HepG2 (cell line): ENCODE data around the gene CAD.

ENCODE experiments used
- CCDC6 ChIP-seq: sonication (generic); formaldehyde crosslinking; IDR thresholded peaks from 2 replicates; pipeline ENCODE4 v1.8.1; 2022; ENCODE audit warnings: mild to moderate bottlenecking, missing genetic modification reagents, moderate library complexity
- FOXM1 ChIP-seq: sonication (generic); formaldehyde crosslinking; IDR thresholded peaks from 2 replicates; pipeline ENCODE4 v1.5.0; 2020; ENCODE audit warnings: missing genetic modification reagents
- HMGXB4 ChIP-seq, 2 experiments: sonication (generic) in 1 of 2; formaldehyde crosslinking in 1 of 2; IDR thresholded peaks; 2 replicates each; pipeline versions ENCODE4 v1.4.0 to v1.6.1; 2018 to 2020; ENCODE audit warnings: missing genetic modification reagents in 2 of 2, borderline replicate concordance in 1 of 2, low read depth in 1 of 2, mild to moderate bottlenecking in 1 of 2, missing biosample characterization in 1 of 2
- JUND ChIP-seq: sonication (generic); formaldehyde crosslinking; IDR thresholded peaks from 2 replicates; pipeline ENCODE4 v1.8.0; 2022; ENCODE audit warnings: mild to moderate bottlenecking, missing genetic modification reagents
- KDM5B ChIP-seq: sonication (generic); formaldehyde crosslinking; IDR thresholded peaks from 2 replicates; pipeline ENCODE4 v1.4.0; 2020; ENCODE audit warnings: missing genetic modification reagents, mild to moderate bottlenecking, borderline replicate concordance
- POLR2A ChIP-seq, 2 experiments: IDR thresholded peaks; 2 replicates each; pipeline ENCODE4 v1.6.1; 2011; ENCODE audit warnings: low read depth in 2 of 2, low read length in 2 of 2, mild to moderate bottlenecking in 1 of 2, moderate library complexity in 1 of 2; ENCODE audit not compliant: insufficient read depth in 1 of 2
- ZBTB20 ChIP-seq: sonication (generic); formaldehyde crosslinking; IDR thresholded peaks from 2 replicates; pipeline ENCODE4 v1.8.1; 2023; ENCODE audit warnings: missing genetic modification reagents, low read depth, mild to moderate bottlenecking, borderline replicate concordance
- ZBTB4 ChIP-seq: sonication (generic); formaldehyde crosslinking; IDR thresholded peaks from 2 replicates; pipeline ENCODE4 v1.4.0; 2020; ENCODE audit warnings: missing genetic modification reagents, mild to moderate bottlenecking, borderline replicate concordance

- TF ChIP-seq POLR2A (IDR thresholded peaks at IDR 0.05; ENCODE audit: insufficient read depth in 1 of 2, low read depth in 2 of 2, low read length in 2 of 2) = no peak
- TF ChIP-seq JUND (CRISPR knock-in tag) = no peak
- no peak for TF ChIP-seq CCDC6
- TF ChIP-seq FOXM1 (CRISPR knock-in tag) = no peak
- no peak for TF ChIP-seq ZBTB4 (CRISPR knock-in tag)
- TF ChIP-seq KDM5B (CRISPR knock-in tag) = no peak
- no peak for TF ChIP-seq ZBTB20 (CRISPR knock-in tag)
- no peak for TF ChIP-seq HMGXB4 (CRISPR knock-in tag; IDR thresholded peaks at IDR 0.05; ENCODE audit: borderline replicate concordance in 1 of 2, low read depth in 1 of 2)
Measured at GRCh38 chr2:27202854-27203253, 14.3 kb upstream of the CAD start.
